ENCODE results near the gene LRMDA.

GRCh38 chr10:75630746-75631145, 199.3 kb downstream of the LRMDA start:
- TF ChIP-seq CTCF (IDR thresholded peaks at IDR 0.05; ENCODE audit: borderline replicate concordance, extremely low read depth, low read length, poor library complexity, severe bottlenecking) (no peak), EZH2 (IDR thresholded peaks at IDR 0.05; ENCODE audit: borderline replicate concordance, low read depth, low read length, severe bottlenecking) (no peak)

Measured in DND-41 (cell line).